GM18867 (cell line): ENCODE results near the gene C9orf50.
A peak's percentile ranks its signal among the peaks of the same experiment; 100 is the strongest.
"Not testable (repeated sequence)": the region's sequence is repeated elsewhere in the genome, so short reads cannot be mapped to it uniquely, and the experiment has no call there.

Experiments
- ATAC-seq: cut with Tn5 transposase; IDR thresholded peaks from one replicate; pipeline ENCODE4 v1.9.1; 2021; ENCODE audit warnings: mild to moderate bottlenecking, moderate library complexity; ENCODE audit not compliant: unreplicated experiment

Gene C9orf50

GRCh38 chr9:129648092-129648763 is 27.3 kb upstream of the C9orf50 start:
- no peak for ATAC-seq

- no peak for ATAC-seq
These were observed 26.7 kb upstream of the C9orf50 start for GRCh38 chr9:129647635-129648034.

DNA sequence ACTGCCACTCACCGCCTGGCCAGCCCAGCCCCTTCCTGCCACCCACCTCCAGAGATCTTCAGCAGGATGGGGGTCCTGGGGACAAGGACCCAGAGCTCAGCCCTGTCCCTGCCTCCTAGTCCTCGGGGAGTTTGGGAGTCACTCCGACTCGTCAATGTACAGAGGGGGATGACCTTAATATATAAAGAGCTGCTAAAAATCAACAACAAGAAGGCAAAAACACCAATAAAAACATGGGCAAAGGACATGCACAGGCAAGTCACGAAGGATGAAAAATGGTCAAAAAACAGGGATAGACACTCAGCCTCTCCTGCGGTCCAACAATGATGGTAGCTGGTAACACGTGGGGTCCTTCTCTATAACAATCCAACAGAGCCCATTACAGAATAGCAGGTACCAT is 25.8 kb upstream of the C9orf50 start:
- ATAC-seq = no peak

GRCh38 chr9:129646252-129646651 is 25.4 kb upstream of the C9orf50 start:
- ATAC-seq = no peak

DNA sequence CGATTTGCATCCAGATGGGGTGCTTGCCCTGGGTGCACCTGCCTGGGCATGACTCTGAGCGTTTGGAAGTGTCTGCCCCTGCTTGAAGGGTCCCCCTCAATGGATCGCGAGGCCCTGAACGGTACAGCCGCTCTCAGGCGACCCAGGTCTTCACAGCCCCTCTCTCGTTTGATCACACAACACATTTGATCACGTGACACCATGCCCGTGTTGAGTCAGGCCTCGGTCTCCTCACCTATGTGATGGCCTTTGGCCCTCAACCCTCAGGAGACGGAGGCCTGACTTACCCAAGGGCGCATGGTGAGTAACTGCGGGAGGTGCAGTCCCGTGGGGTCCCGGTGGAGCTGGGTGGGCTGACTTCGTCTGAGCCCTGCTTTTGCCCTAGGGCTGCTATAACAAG is 24.0 kb upstream of the C9orf50 start:
- ATAC-seq = no peak

GRCh38 chr9:129644365-129644764 is 23.5 kb upstream of the C9orf50 start:
- ATAC-seq = no peak

GRCh38 chr9:129643706-129644105 is 22.8 kb upstream of the C9orf50 start:
- ATAC-seq = no peak

DNA sequence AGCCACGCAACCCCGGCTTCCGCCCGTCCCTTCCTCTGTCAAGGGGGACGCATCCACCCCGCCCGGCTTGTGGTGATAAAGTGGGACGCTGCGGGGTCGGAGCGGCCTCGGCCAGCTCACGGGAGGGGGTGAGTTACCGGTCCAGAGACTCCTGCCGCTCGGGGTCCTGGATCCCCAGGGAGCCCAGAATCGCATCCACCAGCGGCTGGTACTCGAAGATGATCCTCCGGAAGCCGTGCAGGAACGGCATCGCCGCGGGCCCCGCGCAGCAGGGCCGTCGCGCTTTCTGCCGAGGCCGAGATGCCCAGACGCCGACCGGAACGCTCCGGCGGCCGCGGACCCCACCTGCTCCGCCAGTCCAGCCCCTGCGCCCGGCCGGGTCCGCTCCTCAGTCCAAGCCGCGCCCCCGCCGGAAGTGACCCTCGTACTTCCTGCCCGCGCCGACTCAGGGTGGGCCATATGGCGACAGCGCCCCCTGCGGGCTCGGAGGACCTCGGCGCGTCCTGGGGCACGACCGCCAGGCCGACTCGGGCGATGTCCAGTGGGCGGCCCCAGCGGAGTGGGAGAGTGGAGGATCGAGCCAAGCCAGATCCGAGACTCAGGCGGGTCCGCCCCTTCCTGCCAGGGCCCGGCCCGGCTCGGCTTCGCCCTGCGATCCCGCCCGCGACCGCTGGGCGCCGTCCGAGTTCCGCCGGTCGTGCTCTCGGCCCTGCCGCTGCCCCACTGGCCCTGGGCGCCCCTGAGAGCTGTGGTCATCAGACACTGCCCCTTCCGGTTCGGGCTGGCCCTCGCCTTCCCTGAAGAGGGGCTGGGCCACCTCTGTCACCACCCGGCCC is 21.1 kb upstream of the C9orf50 start, which contains the start of gene ASB6:
TSS of gene ASB6 (minus strand) at position 402 of the 836 bp plus-strand sequence. CDS start at position 250, 152 bp downstream.
- peak; percentile 84 for ATAC-seq

DNA sequence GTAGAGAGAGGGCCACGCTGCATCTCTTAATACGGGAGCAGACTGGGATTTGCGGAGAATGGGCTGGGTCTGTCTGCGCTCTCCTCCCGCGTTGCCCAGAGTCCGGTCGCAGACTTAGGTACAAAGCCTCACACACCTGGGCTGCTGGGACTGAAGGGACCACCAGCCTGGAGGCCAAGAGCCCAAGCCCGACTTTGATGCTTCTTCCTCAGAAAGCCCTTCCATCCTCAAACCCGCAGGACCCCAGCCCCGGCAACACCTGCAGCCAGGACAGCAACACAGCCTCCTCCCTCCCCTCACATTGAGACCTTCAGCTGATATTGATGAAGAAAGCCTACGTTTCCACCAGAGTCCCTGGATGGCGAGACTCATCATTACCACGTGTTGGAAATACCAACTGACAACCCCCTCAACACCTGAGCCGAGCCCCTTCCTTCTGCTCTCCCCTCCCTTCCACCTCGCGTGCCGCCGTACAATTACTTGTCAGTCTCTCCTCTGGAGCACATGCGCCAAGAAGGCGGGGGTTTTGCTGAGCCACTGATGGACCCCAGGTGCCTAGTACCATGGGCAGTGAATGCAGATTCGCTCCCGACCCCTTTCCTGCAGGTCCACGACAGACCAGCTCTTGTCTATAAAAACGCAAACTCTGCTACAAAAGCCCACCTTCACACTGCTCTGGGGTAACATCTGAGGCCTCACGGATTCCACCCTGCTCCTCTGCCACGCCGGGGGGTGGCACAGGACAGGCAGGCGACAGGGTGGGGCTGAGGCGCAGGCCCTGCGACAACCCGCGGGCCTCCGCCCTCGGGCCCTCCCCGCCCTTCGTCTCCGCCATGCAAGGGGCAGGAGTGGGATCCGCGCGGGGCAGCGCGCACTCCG is 20.2 kb upstream of the C9orf50 start:
- ATAC-seq = peak; percentile 13

GRCh38 chr9:129640086-129640870 is 19.4 kb upstream of the C9orf50 start:
- no peak for ATAC-seq

GRCh38 chr9:129639756-129640085 is 18.8 kb upstream of the C9orf50 start:
- no peak for ATAC-seq

DNA sequence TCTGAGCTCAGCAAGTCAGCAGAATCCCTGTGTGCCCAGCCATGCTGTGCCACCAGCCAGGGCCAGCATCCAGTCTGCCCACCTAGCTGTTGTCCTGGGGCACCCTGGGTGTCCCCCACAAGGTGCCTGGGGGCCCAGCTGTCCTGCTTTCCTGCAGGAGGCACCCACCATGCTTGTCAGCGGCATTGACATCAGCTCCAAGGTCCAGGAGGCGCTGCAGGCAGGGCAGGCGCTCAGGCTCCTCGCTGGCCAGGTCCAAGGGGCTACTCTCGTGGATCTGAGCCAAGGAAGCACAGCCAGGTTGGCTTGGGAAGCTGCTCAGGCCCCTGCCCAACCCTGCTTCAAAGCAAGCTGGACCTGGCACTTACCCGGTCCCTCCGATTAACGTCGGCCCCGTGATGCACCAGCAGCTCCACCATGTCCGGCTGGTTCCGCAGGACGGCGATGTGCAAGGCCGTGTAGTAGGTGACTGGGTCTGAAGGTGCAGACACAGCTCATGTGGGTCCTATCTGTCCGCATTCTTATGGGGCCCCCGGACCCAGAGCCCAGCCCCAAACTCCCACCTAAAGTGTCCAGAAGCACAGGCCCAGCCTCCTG is 18.2 kb upstream of the C9orf50 start:
- no peak for ATAC-seq

GRCh38 chr9:129637673-129638439 is 17.0 kb upstream of the C9orf50 start:
- no peak for ATAC-seq

GRCh38 chr9:129637102-129637501 is 16.2 kb upstream of the C9orf50 start:
- no peak for ATAC-seq

- not testable (repeated sequence) for ATAC-seq
These were observed 15.4 kb upstream of the C9orf50 start for GRCh38 chr9:129636343-129636742.

DNA sequence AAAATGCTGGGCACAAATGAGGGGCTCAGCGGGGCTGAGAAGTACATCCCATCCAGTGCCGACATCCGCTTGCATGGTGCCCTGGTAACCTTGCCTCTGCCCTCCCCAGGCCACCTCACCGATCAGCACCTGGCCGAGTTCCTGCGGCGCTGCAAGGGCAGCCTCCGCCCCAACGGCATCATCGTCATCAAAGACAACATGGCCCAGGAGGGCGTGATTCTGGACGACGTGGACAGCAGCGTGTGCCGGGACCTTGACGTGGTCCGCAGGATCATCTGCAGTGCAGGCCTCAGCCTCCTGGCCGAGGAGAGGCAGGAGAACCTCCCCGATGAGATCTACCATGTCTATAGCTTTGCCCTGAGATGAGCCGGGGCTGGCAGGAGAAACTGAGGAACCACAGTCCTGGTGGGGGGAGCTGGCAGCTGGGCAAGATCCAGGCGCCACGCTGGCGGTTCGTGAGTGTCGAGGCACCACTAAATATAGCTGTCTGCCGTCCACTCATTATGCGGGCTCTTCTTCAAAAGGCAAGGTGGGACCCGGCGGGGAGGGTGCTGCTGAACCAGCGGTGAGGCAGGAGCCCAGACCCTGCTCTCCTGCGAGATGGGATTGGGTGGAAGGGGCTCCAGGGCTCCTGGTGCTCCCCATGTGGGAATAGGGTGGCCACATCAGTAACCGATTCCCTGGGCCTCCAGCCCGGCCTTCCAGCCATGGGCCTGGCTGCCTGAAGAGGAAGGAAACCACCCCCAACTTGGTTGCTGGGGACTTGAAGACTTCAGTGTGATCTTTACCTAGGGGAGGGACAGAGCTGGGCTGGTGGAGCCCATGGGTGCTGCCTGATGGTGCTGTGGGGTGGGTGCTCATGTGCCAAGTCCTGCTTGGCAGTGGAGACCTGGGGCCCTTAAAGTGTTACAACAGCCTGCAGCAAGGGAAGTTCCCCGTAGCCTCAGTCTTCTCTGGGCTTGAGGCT is 14.5 kb upstream of the C9orf50 start:
- ATAC-seq = no peak

GRCh38 chr9:129633848-129634247 is 12.9 kb upstream of the C9orf50 start:
- ATAC-seq = no peak

DNA sequence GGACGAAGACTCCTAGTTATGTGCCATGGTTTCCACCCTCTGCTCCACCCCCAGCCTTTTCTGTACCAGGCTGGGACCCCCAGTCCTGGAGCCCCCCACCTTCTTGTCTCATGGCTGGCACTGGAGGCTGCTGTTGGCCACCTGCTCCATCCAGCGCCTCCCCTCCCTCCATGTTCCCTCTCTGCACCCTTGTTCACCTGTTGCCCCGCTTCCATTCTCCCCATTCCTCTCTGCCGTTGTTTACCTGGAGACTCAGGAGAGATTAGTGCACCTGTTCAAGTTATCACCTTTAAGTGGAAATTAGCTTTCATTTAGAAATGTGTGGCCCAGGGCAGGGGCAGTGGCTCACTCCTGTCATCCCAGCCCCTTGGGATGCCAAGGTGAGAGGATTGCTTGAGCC is 12.3 kb upstream of the C9orf50 start:
- no peak for ATAC-seq
